GM18517 (cell line): ENCODE measurements around the gene GPR84.

Experiments
- ATAC-seq: cut with Tn5 transposase; IDR thresholded peaks from one replicate; pipeline ENCODE4 v1.9.1; 2021; ENCODE audit warnings: mild to moderate bottlenecking, moderate library complexity; ENCODE audit not compliant: unreplicated experiment

GPR84 gene

DNA sequence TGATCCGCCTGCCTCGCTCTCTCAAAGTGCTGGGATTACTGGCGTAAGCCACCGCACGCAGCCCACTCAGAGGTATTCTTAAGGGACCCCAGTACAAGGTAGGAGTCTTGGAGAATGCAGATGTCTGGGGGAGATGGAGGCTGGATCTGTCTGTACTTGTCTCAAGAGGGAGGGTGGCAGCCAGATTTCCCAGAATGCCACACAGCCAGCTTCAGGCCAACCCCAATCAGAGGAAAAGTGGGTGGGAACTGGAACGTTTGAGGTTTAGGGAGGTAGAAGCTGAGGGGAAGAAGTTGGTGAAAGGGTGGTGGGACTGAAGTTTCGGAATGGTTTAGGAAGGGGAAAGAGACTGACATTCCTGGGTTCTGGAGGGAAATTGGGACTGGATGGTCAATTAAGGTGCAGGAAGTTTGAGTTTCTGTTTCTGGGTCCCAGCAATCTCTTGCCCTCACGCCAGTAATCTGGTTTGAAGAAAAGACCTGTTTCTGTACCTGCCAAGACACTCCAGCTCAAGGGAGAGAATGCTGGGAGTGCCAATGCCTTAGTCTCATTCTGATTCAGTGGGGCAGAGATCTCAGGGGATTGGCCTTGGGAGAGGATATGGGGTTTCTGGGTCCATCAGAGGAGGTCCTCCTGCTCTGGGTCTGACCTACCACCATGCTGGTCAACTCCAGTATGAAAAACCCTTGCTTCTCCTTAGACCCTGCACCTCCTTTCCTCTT lies 28.4 kb upstream of the GPR84 start:
- no peak for ATAC-seq

DNA sequence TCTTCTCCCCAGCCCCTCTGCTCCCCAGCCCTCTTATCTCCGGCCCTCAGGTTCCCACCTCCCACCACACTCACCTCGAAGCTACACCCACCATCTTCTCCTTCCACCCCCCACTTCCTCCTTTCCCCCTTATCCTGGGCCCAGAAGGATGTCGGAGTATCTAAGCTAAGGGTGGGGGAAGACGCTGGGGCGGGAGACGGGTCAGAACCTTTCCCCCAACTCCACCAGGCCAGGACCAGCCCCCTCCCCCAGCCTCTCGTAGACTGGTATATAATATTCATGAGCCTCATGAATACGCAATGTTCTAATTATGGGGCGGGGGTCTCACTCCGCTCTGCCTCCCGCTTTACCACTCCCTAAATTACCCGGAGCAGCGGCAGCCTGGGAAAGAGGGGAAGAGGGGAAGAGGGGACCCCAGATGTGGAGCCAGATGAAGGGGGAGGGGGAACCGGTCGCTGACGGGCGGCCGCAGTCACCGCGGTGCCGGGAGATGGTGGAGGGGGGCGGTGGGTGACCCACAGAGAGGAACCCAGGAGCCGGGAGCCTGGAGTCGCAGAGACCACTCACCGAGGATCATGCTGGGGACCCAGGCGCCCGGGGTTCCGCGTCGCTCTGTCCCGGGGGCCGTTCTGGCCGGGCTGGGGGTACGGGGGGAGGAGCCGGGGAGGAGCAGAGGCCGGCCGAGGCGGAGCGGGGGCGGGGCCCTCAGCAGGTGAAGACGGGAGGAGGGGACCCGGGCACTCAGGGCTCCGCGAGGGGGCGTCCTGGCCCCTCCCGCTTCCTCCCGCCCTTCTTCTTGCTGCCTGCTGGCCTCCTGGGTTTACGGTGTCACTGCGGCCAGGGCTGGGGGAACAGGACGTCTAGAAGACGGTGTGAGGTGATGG lies 26.6 kb upstream of the GPR84 start:
- no peak for ATAC-seq

DNA sequence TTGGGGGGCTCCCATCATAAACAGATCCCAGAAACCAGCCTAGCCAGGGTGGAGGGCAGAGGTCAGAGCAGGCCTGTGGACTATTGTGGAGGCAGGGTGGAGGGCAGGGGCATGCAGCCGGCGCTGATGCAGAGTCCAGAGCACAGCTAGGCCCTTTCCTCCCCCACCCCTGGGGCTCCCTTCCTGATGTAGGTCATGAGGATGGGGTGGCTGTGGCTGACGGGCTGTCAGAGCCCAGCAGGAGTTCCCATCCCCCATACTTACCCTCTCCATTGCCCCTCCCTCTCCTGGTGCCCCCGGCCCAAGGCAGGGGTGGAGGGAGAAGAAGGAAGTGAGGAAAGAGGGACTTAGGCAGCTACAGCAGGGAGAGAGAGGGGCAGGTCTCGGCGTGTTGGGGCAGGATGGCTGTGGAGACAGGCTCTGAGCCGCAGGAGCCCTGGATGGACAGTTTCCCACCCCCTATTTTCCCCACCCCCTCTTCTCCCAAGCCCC lies 25.9 kb upstream of the GPR84 start:
- no peak for ATAC-seq

DNA sequence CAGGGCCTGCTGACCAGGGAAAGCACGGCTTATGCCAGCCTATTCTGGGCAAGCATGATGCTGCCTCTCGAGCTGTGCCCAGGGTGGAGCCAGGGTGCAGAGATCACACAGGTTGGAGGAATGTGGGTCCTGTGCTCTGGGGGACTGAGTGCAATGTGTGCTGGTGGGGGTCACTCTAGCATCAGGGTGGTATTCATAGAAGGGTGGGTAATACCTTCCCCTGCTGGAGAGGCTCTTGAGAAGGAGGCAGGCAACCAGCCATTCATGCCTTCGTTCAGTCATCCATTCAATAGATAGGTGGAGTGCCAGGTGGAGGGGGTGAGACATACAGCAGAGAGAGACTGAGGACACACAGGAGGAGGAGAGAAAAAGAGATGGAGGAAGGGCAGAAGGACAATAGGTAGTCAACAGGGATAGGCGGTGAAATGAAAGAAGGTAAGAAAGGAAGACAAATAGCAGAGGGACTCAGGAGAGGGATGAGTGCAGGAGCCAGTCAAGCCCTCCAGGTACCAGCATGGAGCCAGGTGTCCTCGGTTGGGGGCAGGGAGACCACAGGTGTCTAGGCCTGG lies 25.4 kb upstream of the GPR84 start:
- no peak for ATAC-seq

DNA sequence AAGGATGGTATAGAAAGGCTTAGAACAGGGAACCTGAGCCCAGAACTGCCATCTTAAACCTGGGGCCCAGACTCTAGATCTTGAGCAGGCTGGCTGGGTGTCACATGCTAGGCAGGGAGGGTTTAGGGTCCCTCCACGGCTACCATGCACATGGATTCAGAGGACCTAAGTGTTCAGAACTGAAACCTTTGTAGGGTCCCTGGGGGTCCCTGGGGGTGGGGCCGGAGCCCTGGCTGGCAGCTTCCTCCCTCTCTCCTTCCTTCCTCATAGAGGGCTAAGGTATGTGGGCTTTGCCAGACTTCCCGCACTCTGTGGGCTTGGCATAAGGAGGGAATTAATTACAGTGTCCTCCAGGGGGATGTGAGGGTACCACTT lies 24.8 kb upstream of the GPR84 start:
- ATAC-seq = no peak

DNA sequence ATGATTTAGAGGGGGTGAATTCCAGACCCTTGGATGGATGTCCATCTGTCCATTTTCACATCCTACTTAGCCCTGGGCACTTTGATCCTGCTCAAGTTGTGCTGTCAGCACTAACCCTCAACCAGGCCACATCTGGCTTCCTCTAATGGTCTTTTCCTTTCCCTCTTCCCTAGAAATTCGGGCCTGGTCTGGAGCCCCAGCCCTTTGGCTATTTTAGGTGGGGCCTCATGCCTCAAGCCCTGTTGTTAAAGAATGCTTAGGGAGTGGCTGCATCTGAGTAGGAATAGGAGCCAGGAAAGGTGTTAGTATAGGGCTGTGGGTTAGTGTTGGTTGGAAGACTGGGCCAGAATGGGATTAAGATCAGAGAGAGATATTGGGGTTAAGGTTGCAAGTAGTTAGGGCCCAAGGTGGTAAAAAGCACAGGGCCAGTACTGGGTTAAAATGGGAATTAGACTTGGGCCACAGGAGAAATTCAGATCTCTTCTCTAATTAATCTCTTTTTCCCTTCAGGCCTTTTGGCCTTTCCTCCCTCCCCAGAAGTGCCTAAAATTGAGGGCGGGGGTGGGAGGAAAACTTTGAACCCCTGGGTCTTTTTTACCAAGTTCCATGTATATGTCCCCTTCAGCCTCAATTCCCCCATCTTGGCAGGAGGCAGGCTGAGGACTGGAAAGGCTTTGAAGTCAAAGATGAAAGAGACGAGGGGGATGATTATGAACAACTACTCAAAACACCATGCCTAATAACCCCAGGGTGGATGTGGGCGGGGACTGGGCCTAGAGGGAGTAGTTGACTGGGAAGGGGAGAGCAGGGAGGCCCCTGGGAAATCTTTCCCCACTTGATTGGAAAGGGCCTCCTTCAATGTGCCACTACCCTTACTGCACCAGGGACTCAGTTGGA lies 24.2 kb upstream of the GPR84 start:
- ATAC-seq = no peak

DNA sequence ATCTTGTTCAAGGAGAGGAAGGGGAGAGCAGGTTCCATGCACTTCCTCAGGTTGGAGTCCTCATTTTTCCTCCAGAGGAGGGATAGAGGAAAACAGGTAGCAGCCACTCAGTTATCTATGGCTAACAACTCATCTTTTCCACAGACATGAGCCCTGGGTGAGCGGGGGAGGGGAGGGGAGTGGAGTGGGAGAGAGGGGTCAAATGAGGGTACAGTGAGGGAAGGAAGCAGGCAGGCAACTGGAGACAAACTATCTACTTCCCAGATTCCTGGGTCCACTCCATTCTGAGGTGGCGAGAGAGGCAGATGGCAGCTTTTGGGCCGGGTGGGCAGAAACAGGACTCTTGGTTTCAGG lies 22.8 kb upstream of the GPR84 start:
- no peak for ATAC-seq

DNA sequence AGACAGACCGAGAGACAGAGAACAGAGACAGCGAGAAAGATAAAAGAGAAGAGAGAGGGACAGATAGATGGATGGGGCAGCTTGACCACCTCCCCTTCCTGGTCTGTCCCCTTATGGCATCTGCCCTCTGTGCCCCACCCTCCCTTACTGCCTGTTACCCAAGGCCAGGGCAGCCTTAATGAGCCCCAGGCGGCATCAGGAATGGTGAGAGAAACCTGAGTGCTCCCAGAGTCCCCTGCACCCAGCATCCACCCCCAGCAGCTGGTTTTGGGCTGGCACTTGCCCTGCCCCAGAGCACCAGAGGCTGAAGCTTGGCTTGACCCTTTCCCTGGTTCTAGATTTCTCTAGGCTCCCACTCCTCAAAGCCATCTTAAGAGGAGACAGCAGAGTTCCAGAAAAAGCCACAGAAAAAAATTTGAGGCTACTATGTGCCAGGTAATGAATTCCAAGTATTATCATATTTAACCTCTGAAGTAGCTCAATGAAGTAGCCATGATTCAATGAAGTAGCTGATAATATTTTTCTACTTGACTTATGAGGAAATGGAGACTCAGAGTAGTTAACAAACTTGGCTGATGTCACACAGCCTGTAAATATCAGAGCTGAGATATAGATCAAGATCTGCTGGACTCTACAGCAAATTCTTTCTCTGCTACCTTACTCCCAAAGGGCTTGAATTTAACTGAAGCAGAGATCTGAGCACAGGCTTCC lies 22.3 kb upstream of the GPR84 start:
- no peak for ATAC-seq

DNA sequence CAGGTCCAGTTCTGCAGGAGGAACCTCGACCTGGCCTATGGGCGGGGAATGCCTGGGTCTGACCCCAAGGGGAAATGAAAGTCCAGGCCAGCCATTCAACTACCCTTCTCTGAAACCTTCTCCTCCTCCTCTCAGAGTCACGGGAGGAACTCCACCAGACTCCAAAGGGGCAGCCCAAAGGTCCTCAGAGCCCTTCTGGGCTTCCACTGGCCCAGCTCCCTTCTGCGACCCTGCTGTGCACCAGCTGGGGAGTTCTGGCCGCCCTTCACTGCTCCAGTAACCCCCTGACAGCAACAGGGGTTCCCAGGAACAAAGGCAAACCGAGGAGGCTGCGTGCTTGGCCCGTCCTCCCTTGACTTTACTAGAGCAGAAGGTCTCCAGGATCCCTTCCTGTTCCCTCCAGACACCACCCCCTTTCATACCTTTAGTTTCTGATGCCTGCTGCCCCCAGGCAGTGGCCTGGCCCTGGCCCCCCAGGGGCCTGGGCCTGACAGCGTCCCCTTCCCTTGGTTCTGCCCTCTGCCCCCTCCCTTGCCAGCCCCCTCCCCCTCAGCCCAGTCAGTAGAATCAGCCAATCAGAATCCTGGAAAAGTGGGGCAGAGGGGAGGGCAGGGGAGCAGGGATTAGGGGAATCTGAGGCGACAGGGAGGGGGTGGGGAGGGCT lies 21.1 kb upstream of the GPR84 start:
- ATAC-seq = no peak

DNA sequence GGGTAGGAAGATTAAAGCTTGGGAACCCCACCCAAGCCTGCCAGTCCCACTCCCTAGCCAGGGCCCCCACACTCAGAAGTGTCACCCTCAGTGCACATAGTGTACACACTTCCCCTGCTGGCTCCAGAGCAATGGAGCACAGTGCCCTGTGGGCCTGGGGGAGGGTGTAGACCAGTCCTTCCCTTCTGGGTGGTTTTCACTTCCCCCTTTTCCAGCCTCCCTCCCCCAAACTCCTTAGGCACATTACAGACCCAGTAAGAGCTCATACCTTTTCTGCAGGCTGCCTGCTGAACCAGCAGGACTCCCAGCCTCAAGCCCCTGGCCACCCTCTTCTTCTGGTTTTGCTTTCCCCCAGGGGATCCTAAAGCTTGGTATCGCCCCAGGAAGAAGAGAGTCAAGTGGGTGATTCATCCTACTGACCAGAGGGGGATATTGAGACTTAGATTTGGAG lies 20.3 kb upstream of the GPR84 start, which contains the start of gene ZNF385A:
Gene ZNF385A (minus strand): TSS at position 143 of the 451 bp plus-strand sequence. CDS start 219 bp downstream, outside the sequence.
- ATAC-seq = no peak

DNA sequence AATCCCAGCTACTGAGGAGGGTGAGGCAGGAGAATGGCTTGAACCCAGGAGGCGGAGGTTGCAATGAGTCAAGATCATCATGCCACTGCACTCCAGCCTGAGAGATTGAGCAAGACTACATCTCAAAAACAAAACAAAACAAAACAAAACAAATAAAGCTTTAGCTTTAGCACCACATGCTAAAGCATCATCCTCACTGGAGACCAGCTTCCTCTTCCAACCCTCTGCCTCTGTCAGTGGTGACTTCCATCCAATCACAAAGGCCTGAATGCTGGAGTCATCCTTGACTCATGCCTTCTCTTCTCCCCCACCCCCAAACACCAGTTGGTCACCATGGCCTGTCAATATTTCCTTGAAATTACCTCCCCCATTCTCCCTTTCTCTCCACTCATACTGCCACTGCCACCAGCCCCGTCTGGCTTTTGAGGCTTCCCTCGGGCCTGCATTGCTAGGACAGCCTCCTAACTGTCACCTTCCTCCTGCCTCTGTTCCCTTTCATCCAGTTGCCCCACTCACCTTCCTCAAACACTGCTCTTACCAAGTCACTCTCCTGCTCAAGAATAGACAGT lies 18.8 kb upstream of the GPR84 start:
- no peak for ATAC-seq

DNA sequence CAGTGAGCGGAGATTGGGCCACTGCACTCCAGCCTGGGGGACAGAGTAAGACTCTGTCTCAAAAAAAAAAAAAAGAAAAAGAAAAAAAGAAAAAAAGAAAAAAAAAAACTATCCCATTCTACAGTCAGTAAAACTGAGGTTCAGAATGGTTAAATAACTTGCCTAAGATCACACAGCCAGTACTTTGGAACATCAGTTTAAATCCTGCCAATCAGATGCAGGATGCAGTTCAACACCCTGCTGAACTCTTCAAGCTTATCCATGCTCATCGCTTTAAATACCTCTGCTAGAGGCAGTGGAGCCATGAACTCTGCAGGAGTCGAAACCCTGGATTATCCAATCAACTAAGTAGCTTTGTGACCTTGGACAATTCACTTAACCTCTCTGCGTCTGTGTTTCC lies 16.9 kb upstream of the GPR84 start:
- no peak for ATAC-seq

DNA sequence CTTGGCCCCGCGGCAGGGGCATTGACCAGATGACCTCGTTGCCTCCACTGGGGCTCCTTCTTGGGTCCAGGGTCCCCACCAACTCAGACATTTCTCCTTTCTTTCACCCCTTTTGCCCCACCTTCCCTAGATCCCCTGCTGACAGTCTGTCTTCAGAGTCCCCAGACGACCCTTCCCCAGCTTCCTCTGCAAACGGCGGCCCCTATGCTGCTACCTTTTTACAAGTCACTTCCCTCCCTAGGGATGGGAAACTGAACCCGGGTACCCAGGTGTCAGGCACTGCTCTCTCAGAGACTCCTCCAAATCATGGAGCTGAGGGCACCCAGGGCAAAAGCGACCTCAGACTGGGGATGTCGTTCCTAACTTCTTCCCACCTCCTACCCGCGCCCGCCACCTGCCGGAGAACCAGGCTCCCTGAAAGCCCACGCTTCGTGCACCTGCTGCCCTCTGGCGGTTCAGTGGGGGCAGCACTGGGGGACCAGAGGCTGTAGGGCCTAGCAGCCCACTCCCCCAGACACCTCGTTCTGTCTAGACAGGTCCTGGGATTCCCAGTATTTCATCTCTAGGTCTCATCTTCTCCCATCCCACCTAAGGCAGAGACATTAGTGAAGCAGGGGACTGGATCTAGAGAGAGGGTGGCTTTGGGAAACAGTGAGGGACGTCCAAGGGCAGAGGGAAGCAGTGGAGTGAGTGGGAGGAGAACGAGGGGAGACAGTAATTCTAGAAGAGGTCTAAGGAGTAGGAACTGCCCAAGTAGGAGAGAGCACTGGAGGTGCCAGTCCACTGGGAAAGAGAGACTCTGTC lies 15.3 kb upstream of the GPR84 start:
- peak; percentile 70 for ATAC-seq

DNA sequence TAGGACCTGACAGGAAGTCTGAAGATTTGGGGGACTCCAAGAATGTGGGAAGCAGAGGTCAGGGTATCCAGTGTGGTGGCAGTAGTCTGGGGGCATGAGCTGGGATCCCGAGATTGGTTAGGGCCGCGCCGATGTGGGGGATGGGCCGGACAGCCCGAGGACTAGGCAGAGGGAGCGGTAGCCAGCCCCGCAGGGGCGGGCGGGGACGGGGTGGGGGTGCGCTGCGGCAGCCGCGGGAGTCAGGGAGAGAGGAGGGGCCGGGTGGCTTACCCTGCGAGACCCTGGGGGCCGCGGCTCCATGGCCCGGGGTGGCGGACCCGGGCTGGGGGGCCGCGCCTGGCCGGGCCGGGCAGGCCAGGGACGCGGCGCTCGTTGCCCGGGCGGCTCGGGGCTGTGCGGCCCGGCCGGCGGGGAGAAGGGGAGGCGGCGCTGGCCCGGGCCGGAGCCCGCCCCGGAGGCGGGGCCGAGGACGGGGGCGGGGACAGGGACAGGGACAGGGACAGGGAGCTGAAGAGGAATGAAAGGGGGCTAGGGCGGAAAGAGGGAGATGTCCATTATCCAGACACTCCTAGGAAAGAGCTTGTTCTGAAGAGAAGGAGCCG lies 14.6 kb upstream of the GPR84 start:
- no peak for ATAC-seq

DNA sequence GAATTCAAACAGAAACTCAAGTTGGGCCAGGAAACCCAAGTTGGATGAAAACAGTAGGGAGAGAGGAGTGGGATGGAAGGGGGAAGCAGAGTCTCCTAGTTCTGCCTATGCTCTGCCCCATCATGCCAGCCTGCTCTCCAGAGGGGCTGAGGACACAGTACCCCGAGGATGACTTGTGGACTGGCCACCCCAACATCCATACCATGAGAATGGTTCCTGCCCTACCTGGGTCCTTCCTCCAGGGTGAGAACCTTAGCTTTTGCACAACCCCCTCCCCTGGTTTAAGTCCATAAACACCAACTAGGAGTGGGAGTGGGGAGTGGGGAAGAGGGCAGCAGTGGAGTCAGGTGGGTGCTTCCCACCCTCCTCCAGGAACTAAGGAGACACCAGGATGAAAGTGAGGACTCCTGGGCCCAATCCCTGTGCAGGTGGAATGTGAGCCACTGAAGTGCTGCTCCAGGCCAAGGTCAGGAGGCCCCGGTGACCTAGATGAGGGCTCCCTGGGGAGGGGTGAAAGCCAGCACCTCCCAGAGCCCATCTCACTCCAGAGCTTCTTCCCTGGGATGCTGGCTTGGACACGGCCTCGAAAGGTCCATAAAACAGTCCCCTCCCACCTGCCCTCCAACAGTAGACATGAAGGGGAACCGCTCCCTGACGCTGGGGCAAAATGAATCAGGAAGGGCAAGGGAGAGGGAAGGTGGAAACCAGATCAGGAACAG lies 13.7 kb upstream of the GPR84 start:
- no peak for ATAC-seq

DNA sequence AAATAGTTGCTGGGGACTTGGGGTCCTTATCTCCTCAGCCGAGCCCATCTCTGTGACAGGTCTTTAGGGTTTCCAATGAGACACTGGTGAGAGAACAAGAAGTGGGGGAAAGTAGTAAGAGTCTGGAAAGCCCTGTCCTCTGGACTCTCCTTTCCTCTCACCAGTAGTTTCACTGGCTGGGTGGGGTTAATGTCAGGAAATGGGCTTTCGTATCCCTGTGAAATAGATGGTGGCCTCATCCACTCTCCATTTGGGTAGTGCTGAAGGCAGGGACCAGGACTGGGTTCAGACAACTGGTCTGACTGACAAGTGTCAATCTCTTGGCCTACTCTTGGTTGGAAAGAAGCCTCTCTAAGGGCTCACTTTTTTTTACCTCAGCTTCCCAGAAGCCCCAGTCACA lies 12.7 kb upstream of the GPR84 start:
- no peak for ATAC-seq

DNA sequence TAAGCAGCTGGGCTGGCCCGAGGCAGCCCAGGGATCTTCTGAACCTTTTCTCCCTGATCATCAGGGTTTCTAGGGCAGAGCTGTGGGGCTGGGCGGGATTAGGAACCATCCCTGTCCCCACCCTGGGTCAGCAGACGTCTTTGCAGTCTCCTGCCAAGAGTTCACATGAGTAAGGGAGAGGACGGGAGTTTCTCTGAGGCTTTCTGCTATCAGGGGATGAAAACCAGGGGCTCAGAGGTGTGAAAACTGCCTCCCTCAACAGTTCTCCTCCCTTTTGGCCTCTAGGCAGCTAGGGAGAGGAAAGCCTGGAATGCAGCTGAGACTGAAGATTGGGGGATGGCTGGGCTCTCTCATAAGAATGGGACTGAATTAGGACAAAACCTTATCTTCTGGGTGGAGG lies 12.3 kb upstream of the GPR84 start:
- ATAC-seq = no peak

DNA sequence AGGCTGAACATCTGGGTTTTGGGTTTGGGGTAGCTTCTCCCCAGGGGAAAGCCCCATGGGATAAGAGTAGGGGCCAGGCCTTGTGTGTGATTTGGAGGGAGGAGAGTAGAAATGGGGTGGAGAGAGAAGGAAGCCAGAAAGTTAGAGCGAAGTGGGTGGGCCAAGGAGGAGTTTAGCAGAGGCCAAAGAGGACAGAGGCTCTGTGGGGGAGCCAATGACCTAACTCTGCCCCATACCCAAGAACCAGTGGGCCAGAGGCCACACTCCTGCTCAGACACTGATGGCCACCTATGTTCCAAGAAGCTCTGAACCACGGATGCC lies 10.9 kb upstream of the GPR84 start:
- no peak for ATAC-seq
